ENCODE results near the gene TBC1D22B.

- TF ChIP-seq, protein P1, sequence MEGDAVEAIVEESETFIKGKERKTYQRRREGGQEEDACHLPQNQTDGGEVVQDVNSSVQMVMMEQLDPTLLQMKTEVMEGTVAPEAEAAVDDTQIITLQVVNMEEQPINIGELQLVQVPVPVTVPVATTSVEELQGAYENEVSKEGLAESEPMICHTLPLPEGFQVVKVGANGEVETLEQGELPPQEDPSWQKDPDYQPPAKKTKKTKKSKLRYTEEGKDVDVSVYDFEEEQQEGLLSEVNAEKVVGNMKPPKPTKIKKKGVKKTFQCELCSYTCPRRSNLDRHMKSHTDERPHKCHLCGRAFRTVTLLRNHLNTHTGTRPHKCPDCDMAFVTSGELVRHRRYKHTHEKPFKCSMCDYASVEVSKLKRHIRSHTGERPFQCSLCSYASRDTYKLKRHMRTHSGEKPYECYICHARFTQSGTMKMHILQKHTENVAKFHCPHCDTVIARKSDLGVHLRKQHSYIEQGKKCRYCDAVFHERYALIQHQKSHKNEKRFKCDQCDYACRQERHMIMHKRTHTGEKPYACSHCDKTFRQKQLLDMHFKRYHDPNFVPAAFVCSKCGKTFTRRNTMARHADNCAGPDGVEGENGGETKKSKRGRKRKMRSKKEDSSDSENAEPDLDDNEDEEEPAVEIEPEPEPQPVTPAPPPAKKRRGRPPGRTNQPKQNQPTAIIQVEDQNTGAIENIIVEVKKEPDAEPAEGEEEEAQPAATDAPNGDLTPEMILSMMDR (IDR thresholded peaks at IDR 0.05), result no peak
- TF ChIP-seq EZH2phosphoT487 (IDR thresholded peaks at IDR 0.05; ENCODE audit: borderline replicate concordance, low read depth) (no peak), IRF3 (IDR thresholded peaks at IDR 0.05; ENCODE audit: low read depth, low read length) (no peak), MXI1 (IDR thresholded peaks at IDR 0.05; ENCODE audit: low read depth, low read length) (no peak), TAF1 (IDR thresholded peaks at IDR 0.05; ENCODE audit: borderline replicate concordance, low read depth, low read length) (no peak), GATA2 (CRISPR knock-in tag; IDR thresholded peaks at IDR 0.05) (no peak), REST (IDR thresholded peaks at IDR 0.05; ENCODE audit: low read depth, low read length) (no peak), JUND (IDR thresholded peaks at IDR 0.05) (no peak), POLR2AphosphoS5 (IDR thresholded peaks at IDR 0.05; ENCODE audit: low read depth, low read length) (no peak)
These were observed 50.7 kb downstream of the TBC1D22B start for GRCh38 chr6:37308069-37308815.
